HG02588 (cell line): Measurements from ENCODE around the gene DACH1.

Experiments
- ATAC-seq: cut with Tn5 transposase; IDR thresholded peaks from one replicate; pipeline ENCODE4 v1.9.1; 2021; ENCODE audit warnings: mild to moderate bottlenecking, moderate library complexity; ENCODE audit not compliant: unreplicated experiment

Gene DACH1

GRCh38 chr13:71714802-71715375 is 152.1 kb downstream of the DACH1 start:
- ATAC-seq = no peak

- no peak for ATAC-seq
Observed at GRCh38 chr13:71712988-71713653, 153.9 kb downstream of the DACH1 start.

GRCh38 chr13:71704656-71705055 is 162.3 kb downstream of the DACH1 start:
- ATAC-seq = no peak

- ATAC-seq = no peak
Observed at GRCh38 chr13:71703138-71703537, 163.9 kb downstream of the DACH1 start.

- no peak for ATAC-seq
Observed at GRCh38 chr13:71702253-71702652, 164.8 kb downstream of the DACH1 start.

- no peak for ATAC-seq
Observed at GRCh38 chr13:71701741-71702140, 165.3 kb downstream of the DACH1 start.

- no peak for ATAC-seq
Observed at GRCh38 chr13:71699342-71699741, 167.7 kb downstream of the DACH1 start.

- ATAC-seq = no peak
Observed at GRCh38 chr13:71695662-71696061, 171.3 kb downstream of the DACH1 start.

GRCh38 chr13:71685072-71685471 is 181.9 kb downstream of the DACH1 start:
- ATAC-seq = no peak

- ATAC-seq = no peak
Observed at GRCh38 chr13:71681901-71682613, 184.9 kb downstream of the DACH1 start.

- no peak for ATAC-seq
Observed at GRCh38 chr13:71677124-71677523, 189.9 kb downstream of the DACH1 start.

- no peak for ATAC-seq
Observed at GRCh38 chr13:71672512-71672911, 194.5 kb downstream of the DACH1 start.

GRCh38 chr13:71663431-71663830 is 203.6 kb downstream of the DACH1 start:
- no peak for ATAC-seq

GRCh38 chr13:71661921-71662320 is 205.1 kb downstream of the DACH1 start:
- no peak for ATAC-seq

- no peak for ATAC-seq
Observed at GRCh38 chr13:71659404-71659803, 207.6 kb downstream of the DACH1 start.

- ATAC-seq = no peak
Observed at GRCh38 chr13:71645467-71645866, 221.5 kb downstream of the DACH1 start.

- no peak for ATAC-seq
Observed at GRCh38 chr13:71644579-71644978, 222.4 kb downstream of the DACH1 start.

GRCh38 chr13:71643448-71643860 is 223.6 kb downstream of the DACH1 start:
- no peak for ATAC-seq

GRCh38 chr13:71638751-71639150 is 228.3 kb downstream of the DACH1 start:
- ATAC-seq = no peak

- ATAC-seq = no peak
Observed at GRCh38 chr13:71634602-71635443, 232.2 kb downstream of the DACH1 start.

GRCh38 chr13:71634182-71634581 is 232.8 kb downstream of the DACH1 start:
- no peak for ATAC-seq
